GM20000 (cell line): ENCODE measurements around the gene DEPDC4.
A peak's percentile ranks its signal among the peaks of the same experiment; 100 is the strongest.
"Not testable (repeated sequence)": the region's sequence is repeated elsewhere in the genome, so short reads cannot be mapped to it uniquely, and the experiment has no call there.

Source experiments
- DNase-seq: peaks from one replicate; pipeline ENCODE4 v3.0.0; 2012; ENCODE audit warnings: low spot score
- CTCF ChIP-seq: IDR thresholded peaks from 2 replicates; pipeline ENCODE4 v1.5.1; 2012; ENCODE audit warnings: mild to moderate bottlenecking, control low read depth; ENCODE audit errors: extremely low read depth, missing control alignments

The DEPDC4 gene

GRCh38 chr12:100234591-100235304 lies 32.1 kb downstream of the DEPDC4 start:
- DNase-seq, result peak; percentile 25
- TF ChIP-seq CTCF, result peak; percentile 59

GRCh38 chr12:100234166-100234565 lies 32.7 kb downstream of the DEPDC4 start:
- no peak for DNase-seq
- TF ChIP-seq CTCF, result no peak

GRCh38 chr12:100231873-100232272 lies 35.0 kb downstream of the DEPDC4 start:
- DNase-seq, result not testable (repeated sequence)

GRCh38 chr12:100229876-100230275 lies 37.0 kb downstream of the DEPDC4 start:
- TF ChIP-seq CTCF, result no peak
- DNase-seq, result no peak

- no peak for DNase-seq
- no peak for TF ChIP-seq CTCF
Observed at GRCh38 chr12:100229036-100229635, 37.7 kb downstream of the DEPDC4 start.

- no peak for TF ChIP-seq CTCF
- DNase-seq, result no peak
Observed at GRCh38 chr12:100225491-100225890, 41.4 kb downstream of the DEPDC4 start.

- not testable (repeated sequence) for DNase-seq
Observed at GRCh38 chr12:100222173-100222572, 44.7 kb downstream of the DEPDC4 start.

GRCh38 chr12:100221523-100221922 lies 45.4 kb downstream of the DEPDC4 start:
- DNase-seq, result no peak
- no peak for TF ChIP-seq CTCF
